Karpas-422 (cell line): ENCODE results near the gene PYCR2. TPM values are rescaled to one million over a fixed set of nuclear protein-coding genes. Genes with fewer than 3 reads are reported as not detected.
"Not testable (repeated sequence)": the region's sequence is repeated elsewhere in the genome, so short reads cannot be mapped to it uniquely, and the experiment has no call there.

Source experiments
- DNase-seq: peaks from one replicate; pipeline ENCODE4 v3.0.0-alpha.2; 2015
- H2AFZ ChIP-seq: fragments of 200-600 bp; sonication (generic); 2 replicates; pipeline ENCODE4 v1.6.1; 2014; ENCODE audit warnings: antibody characterized with exemption, low read length, mixed read lengths
- H3K27ac ChIP-seq: fragments of 200-600 bp; sonication (generic); 2 replicates; pipeline ENCODE4 v1.5.1; 2014; ENCODE audit warnings: mild to moderate bottlenecking, low read length, moderate library complexity
- H3K27me3 ChIP-seq: fragments of 200-600 bp; sonication (generic); 2 replicates; pipeline ENCODE4 v1.6.1; 2014; ENCODE audit warnings: low read length, mixed read lengths
- H3K36me3 ChIP-seq: fragments of 200-600 bp; sonication (generic); 2 replicates; pipeline ENCODE4 v1.6.1; 2014; ENCODE audit warnings: low read length, mixed read lengths; ENCODE audit not compliant: insufficient read depth
- H3K4me1 ChIP-seq: fragments of 200-600 bp; sonication (generic); 2 replicates; pipeline ENCODE4 v1.6.1; 2014; ENCODE audit warnings: mild to moderate bottlenecking, low read length, mixed read lengths
- H3K4me2 ChIP-seq: fragments of 200-600 bp; sonication (generic); 2 replicates; pipeline ENCODE4 v1.6.1; 2014; ENCODE audit warnings: low read length, low read depth, mild to moderate bottlenecking; ENCODE audit not compliant: poor library complexity, severe bottlenecking
- H3K4me3 ChIP-seq: fragments of 200-600 bp; sonication (generic); 2 replicates; pipeline ENCODE4 v1.5.1; 2014; ENCODE audit warnings: mild to moderate bottlenecking, antibody characterized with exemption, low read length, mixed read lengths
- H3K79me2 ChIP-seq: fragments of 200-600 bp; sonication (generic); 2 replicates; pipeline ENCODE4 v1.6.1; 2014; ENCODE audit warnings: mild to moderate bottlenecking, low read length, mixed read lengths
- H3K9ac ChIP-seq: fragments of 200-600 bp; sonication (generic); 2 replicates; pipeline ENCODE4 v1.6.0; 2014; ENCODE audit warnings: low read length
- H3K9me2 ChIP-seq: fragments of 200-600 bp; sonication (generic), shearing (Covaris generic); replicated peaks from 2 replicates; pipeline ENCODE4 v1.6.0; 2014; ENCODE audit warnings: mild to moderate bottlenecking, low read length, moderate library complexity; ENCODE audit not compliant: insufficient read depth
- H3K9me3 ChIP-seq: fragments of 300-700, 200-600 bp; sonication (generic); 2 replicates; pipeline ENCODE4 v1.6.1; 2014; ENCODE audit warnings: low read length, mixed read lengths
- H4K20me1 ChIP-seq: fragments of 200-600 bp; sonication (generic); 2 replicates; pipeline ENCODE4 v1.6.1; 2014; ENCODE audit warnings: mild to moderate bottlenecking, antibody characterized with exemption, low read length, low read depth; ENCODE audit not compliant: insufficient read depth
- total RNA-seq: library from RNA; depleted of rRNA; stranded (reverse); fragments of >200 nt; shearing (Covaris generic); gene quantifications from 2 replicates; pipeline ENCODE4 v1.2.3, GENCODE V29; 2014; ENCODE audit warnings: low replicate concordance

The PYCR2 gene
- total RNA-seq, 1 experiment from 2014 or later = 57.0 TPM

DNA sequence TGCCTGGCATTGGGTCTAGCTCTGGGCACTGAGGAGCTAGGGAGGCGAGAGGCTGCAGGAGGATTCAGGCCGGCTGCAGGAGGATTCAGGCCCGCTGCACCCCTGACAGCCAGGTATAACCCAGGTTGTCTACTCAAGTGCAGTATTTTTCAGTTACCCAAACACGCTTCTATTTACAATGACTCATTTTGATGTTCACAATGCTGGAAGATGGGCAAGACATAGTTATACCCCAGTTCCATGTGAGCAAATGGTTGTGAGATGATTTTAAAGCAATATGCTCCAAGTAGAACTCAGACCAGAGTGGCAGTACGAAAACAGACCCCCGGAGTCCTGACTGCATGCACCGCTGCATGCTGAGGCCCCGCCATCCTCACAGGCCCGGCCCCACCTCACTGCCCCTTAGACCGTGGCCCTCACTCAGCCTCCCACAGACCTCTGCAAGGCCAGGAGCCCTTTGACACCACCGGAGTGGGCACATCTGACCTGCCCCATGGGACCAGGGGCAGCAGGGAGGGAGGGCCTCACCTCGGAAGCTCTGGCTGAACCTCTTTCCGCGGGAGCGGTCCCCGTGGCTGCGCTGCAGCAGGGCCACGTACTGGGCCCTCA lies 35.7 kb downstream of the PYCR2 start:
- H3K79me2 ChIP-seq = no peaks in the 10 kb centered on the region
- no peak overlapping the region for H3K27ac ChIP-seq
- H3K27me3 ChIP-seq = no peaks in the 10 kb centered on the region
- no peaks in the 10 kb centered on the region for H3K9me2 ChIP-seq
- H3K4me2 ChIP-seq = no peak overlapping the region
- no peak overlapping the region for H3K4me3 ChIP-seq
- no peaks in the 10 kb centered on the region for H3K9me3 ChIP-seq
- DNase-seq = no peak
- H2AFZ ChIP-seq = no peak overlapping the region
- no peak overlapping the region for H3K9ac ChIP-seq
- H3K36me3 ChIP-seq = no peaks in the 10 kb centered on the region
- no peaks in the 10 kb centered on the region for H3K4me1 ChIP-seq
- no peaks in the 10 kb centered on the region for H4K20me1 ChIP-seq

DNA sequence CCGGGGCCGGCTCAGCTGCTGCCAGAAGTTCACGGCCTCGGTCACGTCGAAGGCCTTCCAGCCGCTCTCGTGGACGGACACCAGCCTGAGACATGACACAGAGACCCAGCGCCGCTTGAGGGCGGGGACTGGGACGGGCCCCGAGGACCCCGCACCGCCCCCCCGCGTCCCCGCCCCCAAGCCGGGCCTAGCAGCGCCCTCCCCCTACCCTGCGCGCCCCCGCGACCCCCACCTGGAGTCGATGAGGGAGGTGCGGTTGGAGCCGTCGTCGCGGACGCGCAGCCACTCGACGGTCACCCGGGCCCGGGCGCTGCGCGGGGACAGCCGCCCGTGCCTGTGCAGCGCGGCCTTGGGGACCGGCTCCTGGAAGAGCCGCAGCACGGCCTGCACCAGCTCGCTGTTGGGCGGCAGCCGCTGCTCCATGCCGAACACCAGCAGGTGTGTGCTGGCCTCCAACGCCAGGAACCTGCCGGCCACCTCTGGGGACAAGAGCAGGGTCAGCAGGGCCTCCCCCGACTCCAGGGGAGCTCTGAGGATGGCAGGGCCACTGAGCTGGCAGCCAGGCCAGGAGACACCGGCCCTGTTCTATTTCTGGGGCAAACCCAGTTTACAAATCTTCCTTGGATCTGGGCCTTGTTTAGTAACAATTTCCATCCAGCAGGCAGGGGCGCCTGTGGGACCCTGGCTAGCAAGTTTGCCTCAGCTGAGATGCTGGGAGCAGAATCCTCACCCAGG lies 36.3 kb downstream of the PYCR2 start:
- not testable (repeated sequence) for H3K79me2 ChIP-seq, H3K9ac ChIP-seq, DNase-seq, H4K20me1 ChIP-seq, H3K9me3 ChIP-seq, H3K9me2 ChIP-seq, H3K27me3 ChIP-seq, H3K4me1 ChIP-seq, H3K4me2 ChIP-seq, H2AFZ ChIP-seq, H3K36me3 ChIP-seq, H3K4me3 ChIP-seq, H3K27ac ChIP-seq

DNA sequence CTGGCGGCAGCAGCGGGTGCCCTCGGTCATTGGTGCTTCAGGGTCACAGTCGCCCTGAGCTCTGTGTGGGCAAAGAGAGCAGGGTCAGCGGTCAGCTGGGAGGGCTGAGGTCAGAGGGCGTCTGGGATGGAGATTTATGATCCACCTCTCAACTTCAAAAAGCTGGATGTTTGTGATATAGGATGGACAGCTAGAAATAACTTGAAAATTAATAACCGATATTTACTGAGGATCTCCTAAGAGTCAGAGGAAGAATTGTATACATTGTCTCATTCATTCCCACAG lies 37.1 kb downstream of the PYCR2 start:
- Histone ChIP-seq H3K9me2 (no peaks in the 10 kb centered on the region), H3K36me3 (no peaks in the 10 kb centered on the region), H3K79me2 (no peaks in the 10 kb centered on the region), H3K27me3 (no peaks in the 10 kb centered on the region), H3K4me2 (no peak overlapping the region), H2AFZ (no peak overlapping the region), H3K4me1 (peaks cover 9% of the 10 kb centered on the region), H3K27ac (no peak overlapping the region), H3K9me3 (no peaks in the 10 kb centered on the region), H3K4me3 (no peak overlapping the region), H3K9ac (no peak overlapping the region), H4K20me1 (no peaks in the 10 kb centered on the region)
- DNase-seq = no peak

GRCh38 chr1:225886159-225887029 lies 37.7 kb downstream of the PYCR2 start:
- Histone ChIP-seq H3K27me3 (no peaks in the 10 kb centered on the region), H3K9me2 (no peaks in the 10 kb centered on the region), H3K36me3 (no peaks in the 10 kb centered on the region), H3K4me2 (no peak overlapping the region), H3K4me3 (no peak overlapping the region), H3K27ac (no peak overlapping the region), H3K9me3 (no peaks in the 10 kb centered on the region), H4K20me1 (no peaks in the 10 kb centered on the region), H3K4me1 (peaks cover 15% of the 10 kb centered on the region), H3K9ac (no peak overlapping the region), H2AFZ (no peak overlapping the region), H3K79me2 (no peaks in the 10 kb centered on the region)
- DNase-seq = no peak

GRCh38 chr1:225885336-225885735 lies 38.7 kb downstream of the PYCR2 start:
- H3K79me2 ChIP-seq = no peaks in the 10 kb centered on the region
- no peak overlapping the region for H3K4me3 ChIP-seq
- DNase-seq = no peak
- H3K9me3 ChIP-seq = no peaks in the 10 kb centered on the region
- H2AFZ ChIP-seq = no peak overlapping the region
- H3K4me2 ChIP-seq = no peak overlapping the region
- no peaks in the 10 kb centered on the region for H3K27me3 ChIP-seq
- no peak overlapping the region for H3K27ac ChIP-seq
- no peaks in the 10 kb centered on the region for H3K9me2 ChIP-seq
- no peaks in the 10 kb centered on the region for H3K36me3 ChIP-seq
- no peaks in the 10 kb centered on the region for H4K20me1 ChIP-seq
- peaks cover 16% of the 10 kb centered on the region for H3K4me1 ChIP-seq
- H3K9ac ChIP-seq = no peak overlapping the region

GRCh38 chr1:225883616-225884265 lies 40.3 kb downstream of the PYCR2 start:
- Histone ChIP-seq H3K79me2 (no peaks in the 10 kb centered on the region), H3K9me3 (no peaks in the 10 kb centered on the region), H3K4me3 (no peak overlapping the region), H3K36me3 (no peaks in the 10 kb centered on the region), H3K9ac (no peak overlapping the region), H2AFZ (no peak overlapping the region), H3K27ac (no peak overlapping the region), H4K20me1 (no peaks in the 10 kb centered on the region), H3K9me2 (no peaks in the 10 kb centered on the region), H3K4me1 (peaks cover 16% of the 10 kb centered on the region), H3K27me3 (no peaks in the 10 kb centered on the region), H3K4me2 (no peak overlapping the region)
- DNase-seq = no peak

- H4K20me1 ChIP-seq = no peaks in the 10 kb centered on the region
- H3K4me3 ChIP-seq = peak overlapping the region; percentile 92
- no peaks in the 10 kb centered on the region for H3K79me2 ChIP-seq
- H2AFZ ChIP-seq = peak overlapping the region; percentile 99
- no peaks in the 10 kb centered on the region for H3K36me3 ChIP-seq
- no peaks in the 10 kb centered on the region for H3K27me3 ChIP-seq
- H3K9me3 ChIP-seq = no peaks in the 10 kb centered on the region
- no peaks in the 10 kb centered on the region for H3K9me2 ChIP-seq
- H3K4me2 ChIP-seq = peak overlapping the region; percentile 89
- H3K27ac ChIP-seq = no peak overlapping the region
- peaks cover 16% of the 10 kb centered on the region for H3K4me1 ChIP-seq
- peak; percentile 44 for DNase-seq
- H3K9ac ChIP-seq = peak overlapping the region; percentile 78
Observed at GRCh38 chr1:225882694-225883615, 41.1 kb downstream of the PYCR2 start.
